H7 (cell line): Measurements from ENCODE around the gene SORBS2. TPM values are rescaled to one million over a fixed set of nuclear protein-coding genes. Genes with fewer than 3 reads are reported as not detected.

Experiments used
- DNase-seq: peaks from one replicate; pipeline ENCODE4 v3.0.0; 2012
- H3K27me3 ChIP-seq: 2 replicates; pipeline ENCODE4 v1.6.0; 2011; ENCODE audit warnings: mild to moderate bottlenecking, low read length; ENCODE audit not compliant: control insufficient read depth, insufficient read depth
- H3K36me3 ChIP-seq: replicated peaks from 2 replicates; pipeline ENCODE4 v1.5.1; 2011; ENCODE audit warnings: low read length; ENCODE audit not compliant: control insufficient read depth, insufficient read depth
- H3K4me3 ChIP-seq: 2 replicates; pipeline ENCODE4 v1.5.1; 2011; ENCODE audit warnings: low read depth, mild to moderate bottlenecking, control low read depth, low read length, moderate library complexity; ENCODE audit not compliant: insufficient read depth
- total RNA-seq: library from RNA; depleted of rRNA; stranded (reverse); fragments of >200 nt; shearing (Covaris generic); gene quantifications from 2 replicates; pipeline ENCODE4 v1.2.3, GENCODE V29; 2014

Gene SORBS2
- total RNA-seq, 1 experiment from 2014 or later = 6.8 TPM

- no peak overlapping the region for H3K4me3 ChIP-seq
- no peak for DNase-seq
- no peaks in the 10 kb centered on the region for H3K36me3 ChIP-seq
- H3K27me3 ChIP-seq = no peaks in the 10 kb centered on the region
These were observed 231.3 kb downstream of the SORBS2 start for GRCh38 chr4:185580699-185581098.

GRCh38 chr4:185578284-185578683 lies 233.7 kb downstream of the SORBS2 start:
- H3K36me3 ChIP-seq = no peaks in the 10 kb centered on the region
- no peak for DNase-seq
- no peaks in the 10 kb centered on the region for H3K27me3 ChIP-seq
- no peak overlapping the region for H3K4me3 ChIP-seq

GRCh38 chr4:185576962-185577950 lies 234.7 kb downstream of the SORBS2 start:
- no peak overlapping the region for H3K4me3 ChIP-seq
- DNase-seq = no peak
- no peaks in the 10 kb centered on the region for H3K27me3 ChIP-seq
- H3K36me3 ChIP-seq = no peaks in the 10 kb centered on the region

GRCh38 chr4:185576314-185576961 lies 235.6 kb downstream of the SORBS2 start:
- no peaks in the 10 kb centered on the region for H3K27me3 ChIP-seq
- DNase-seq = no peak
- H3K4me3 ChIP-seq = no peak overlapping the region
- no peaks in the 10 kb centered on the region for H3K36me3 ChIP-seq

GRCh38 chr4:185573651-185574199 lies 238.3 kb downstream of the SORBS2 start:
- peak; percentile 68 for DNase-seq
- no peaks in the 10 kb centered on the region for H3K27me3 ChIP-seq
- no peak overlapping the region for H3K4me3 ChIP-seq
- no peaks in the 10 kb centered on the region for H3K36me3 ChIP-seq

- H3K27me3 ChIP-seq = no peaks in the 10 kb centered on the region
- no peak overlapping the region for H3K4me3 ChIP-seq
- DNase-seq = no peak
- no peaks in the 10 kb centered on the region for H3K36me3 ChIP-seq
These were observed 241.3 kb downstream of the SORBS2 start for GRCh38 chr4:185570727-185571126.

- Histone ChIP-seq H3K4me3 (no peak overlapping the region), H3K27me3 (no peaks in the 10 kb centered on the region), H3K36me3 (no peaks in the 10 kb centered on the region)
- no peak for DNase-seq
These were observed 244.3 kb downstream of the SORBS2 start for GRCh38 chr4:185567381-185568376.

- no peaks in the 10 kb centered on the region for H3K27me3 ChIP-seq
- no peak for DNase-seq
- H3K4me3 ChIP-seq = no peak overlapping the region
- no peaks in the 10 kb centered on the region for H3K36me3 ChIP-seq
These were observed 245.0 kb downstream of the SORBS2 start for GRCh38 chr4:185566972-185567371.

- DNase-seq = no peak
- Histone ChIP-seq H3K4me3 (no peak overlapping the region), H3K27me3 (no peaks in the 10 kb centered on the region), H3K36me3 (no peaks in the 10 kb centered on the region)
These were observed 245.6 kb downstream of the SORBS2 start for GRCh38 chr4:185566425-185566824.

GRCh38 chr4:185565696-185566095 lies 246.3 kb downstream of the SORBS2 start:
- no peak for DNase-seq
- Histone ChIP-seq H3K27me3 (no peaks in the 10 kb centered on the region), H3K36me3 (no peaks in the 10 kb centered on the region), H3K4me3 (no peak overlapping the region)

- Histone ChIP-seq H3K27me3 (no peaks in the 10 kb centered on the region), H3K36me3 (no peaks in the 10 kb centered on the region), H3K4me3 (no peak overlapping the region)
- no peak for DNase-seq
These were observed 247.6 kb downstream of the SORBS2 start for GRCh38 chr4:185564349-185564748.

GRCh38 chr4:185562531-185562930 lies 249.5 kb downstream of the SORBS2 start:
- H3K27me3 ChIP-seq = no peaks in the 10 kb centered on the region
- H3K4me3 ChIP-seq = no peak overlapping the region
- DNase-seq = no peak
- H3K36me3 ChIP-seq = no peaks in the 10 kb centered on the region

- Histone ChIP-seq H3K27me3 (no peaks in the 10 kb centered on the region), H3K36me3 (no peaks in the 10 kb centered on the region), H3K4me3 (no peak overlapping the region)
- no peak for DNase-seq
These were observed 251.7 kb downstream of the SORBS2 start for GRCh38 chr4:185560316-185560715.

GRCh38 chr4:185559915-185560281 lies 252.1 kb downstream of the SORBS2 start:
- H3K27me3 ChIP-seq = no peaks in the 10 kb centered on the region
- no peaks in the 10 kb centered on the region for H3K36me3 ChIP-seq
- no peak for DNase-seq
- no peak overlapping the region for H3K4me3 ChIP-seq
